ENCODE measurements around the gene CBLIF.

DNA sequence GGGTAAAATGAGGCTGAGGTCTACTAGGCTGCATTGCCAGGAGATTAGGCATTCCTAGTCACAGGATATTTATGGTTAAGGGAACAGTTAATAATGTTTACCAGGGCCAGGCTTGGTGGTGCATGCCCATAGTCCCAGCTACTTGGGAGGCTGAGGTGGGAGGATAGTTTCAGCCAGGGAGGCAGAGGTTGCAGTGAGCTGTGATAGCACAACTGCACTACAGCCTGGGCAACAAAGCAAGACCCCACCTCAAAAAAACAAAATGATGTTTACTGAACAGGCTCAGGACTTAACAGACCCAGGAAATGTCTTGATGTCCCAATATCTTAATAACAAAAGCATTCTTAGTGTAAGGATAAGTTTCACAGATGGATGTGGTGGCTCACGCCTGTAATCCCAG is 31.9 kb downstream of the CBLIF start:
- TF ChIP-seq CTCF (conservative IDR thresholded peaks at IDR 0.05; ENCODE audit: low read depth, low read length) (no peak), EZH2 (IDR thresholded peaks at IDR 0.05; ENCODE audit: borderline replicate concordance, low read depth, low read length, poor library complexity, severe bottlenecking) (no peak)

Measured in A673 (cell line).